Left hindlimb (tissue), 1 donor: Measurements from ENCODE around the gene UHRF1.
"Not testable (repeated sequence)": the region's sequence is repeated elsewhere in the genome, so short reads cannot be mapped to it uniquely, and the experiment has no call there.

ENCODE experiments used
- DNase-seq: peaks from one replicate; pipeline ENCODE4 v3.0.0-alpha.2; 2018

The UHRF1 gene

GRCh38 chr19:4937060-4937459 is 27.8 kb downstream of the UHRF1 start:
- DNase-seq: no peak

GRCh38 chr19:4938461-4938860 is 29.2 kb downstream of the UHRF1 start:
- not testable (repeated sequence) for DNase-seq

GRCh38 chr19:4939466-4939865 is 30.2 kb downstream of the UHRF1 start:
- no peak for DNase-seq

GRCh38 chr19:4941638-4942169 is 32.4 kb downstream of the UHRF1 start:
- DNase-seq: not testable (repeated sequence)

- DNase-seq: not testable (repeated sequence)
Measured at GRCh38 chr19:4950650-4951049, 41.3 kb downstream of the UHRF1 start.

- no peak for DNase-seq
Measured at GRCh38 chr19:4951656-4952055, 42.4 kb downstream of the UHRF1 start.

GRCh38 chr19:4952945-4953344 is 43.6 kb downstream of the UHRF1 start:
- no peak for DNase-seq

GRCh38 chr19:4954320-4955149 is 45.2 kb downstream of the UHRF1 start:
- DNase-seq: not testable (repeated sequence)

- no peak for DNase-seq
Measured at GRCh38 chr19:4955274-4955673, 46.0 kb downstream of the UHRF1 start.

- no peak for DNase-seq
Measured at GRCh38 chr19:4957981-4958380, 48.7 kb downstream of the UHRF1 start.

GRCh38 chr19:4962085-4962619 is 52.9 kb downstream of the UHRF1 start:
- DNase-seq: no peak

- no peak for DNase-seq
Measured at GRCh38 chr19:4965061-4965460, 55.8 kb downstream of the UHRF1 start.

- no peak for DNase-seq
Measured at GRCh38 chr19:4966591-4966990, 57.3 kb downstream of the UHRF1 start.

- no peak for DNase-seq
Measured at GRCh38 chr19:4967738-4968461, 58.6 kb downstream of the UHRF1 start.

- DNase-seq: peak; percentile 100
Measured at GRCh38 chr19:4968462-4969291, 59.4 kb downstream of the UHRF1 start, which contains the start of gene KDM4B. KDM4B (plus strand) TSS chr19:4969113; CDS start chr19:5032891, 63,778 bp downstream.

- DNase-seq: no peak
Measured at GRCh38 chr19:4969292-4969771, 60.0 kb downstream of the UHRF1 start.

GRCh38 chr19:4969772-4970531 is 60.7 kb downstream of the UHRF1 start:
- DNase-seq: peak; percentile 42

GRCh38 chr19:4970558-4971423 is 61.5 kb downstream of the UHRF1 start:
- no peak for DNase-seq

GRCh38 chr19:4971424-4971793 is 62.1 kb downstream of the UHRF1 start:
- no peak for DNase-seq

- no peak for DNase-seq
Measured at GRCh38 chr19:4971816-4972495, 62.7 kb downstream of the UHRF1 start.
